ENCODE results near the gene SPART.

The SPART gene, protein sequence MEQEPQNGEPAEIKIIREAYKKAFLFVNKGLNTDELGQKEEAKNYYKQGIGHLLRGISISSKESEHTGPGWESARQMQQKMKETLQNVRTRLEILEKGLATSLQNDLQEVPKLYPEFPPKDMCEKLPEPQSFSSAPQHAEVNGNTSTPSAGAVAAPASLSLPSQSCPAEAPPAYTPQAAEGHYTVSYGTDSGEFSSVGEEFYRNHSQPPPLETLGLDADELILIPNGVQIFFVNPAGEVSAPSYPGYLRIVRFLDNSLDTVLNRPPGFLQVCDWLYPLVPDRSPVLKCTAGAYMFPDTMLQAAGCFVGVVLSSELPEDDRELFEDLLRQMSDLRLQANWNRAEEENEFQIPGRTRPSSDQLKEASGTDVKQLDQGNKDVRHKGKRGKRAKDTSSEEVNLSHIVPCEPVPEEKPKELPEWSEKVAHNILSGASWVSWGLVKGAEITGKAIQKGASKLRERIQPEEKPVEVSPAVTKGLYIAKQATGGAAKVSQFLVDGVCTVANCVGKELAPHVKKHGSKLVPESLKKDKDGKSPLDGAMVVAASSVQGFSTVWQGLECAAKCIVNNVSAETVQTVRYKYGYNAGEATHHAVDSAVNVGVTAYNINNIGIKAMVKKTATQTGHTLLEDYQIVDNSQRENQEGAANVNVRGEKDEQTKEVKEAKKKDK

GRCh38 chr13:36346222-36347083, at the start of gene SPART:
SPART (minus strand) TSS chr13:36346394; CDS start chr13:36335830, 10,564 bp downstream.
- FAIRE-seq = no peak

DNA sequence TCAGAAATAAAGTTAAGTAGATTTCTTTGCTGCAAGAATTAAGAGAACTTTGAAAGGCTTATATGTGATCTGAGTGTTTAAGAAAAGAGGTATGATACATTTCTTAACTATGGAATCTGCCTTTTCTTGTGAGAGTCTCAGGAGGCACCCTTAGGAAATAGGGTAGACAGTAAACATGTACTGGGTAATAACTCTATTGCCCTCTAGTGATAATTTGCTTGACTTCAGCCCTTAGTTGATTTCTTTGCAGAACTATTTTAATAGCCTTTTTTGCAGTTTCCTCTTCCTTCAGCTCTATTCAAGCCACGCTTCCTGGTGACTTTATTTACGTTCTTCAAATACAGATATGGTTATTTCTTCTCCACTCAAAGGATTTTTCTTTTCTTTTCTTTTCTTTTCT, 49.1 kb upstream of the SPART start:
- FAIRE-seq = no peak

GRCh38 chr13:36385489-36385888, 39.3 kb upstream of the SPART start:
- FAIRE-seq = no peak

DNA sequence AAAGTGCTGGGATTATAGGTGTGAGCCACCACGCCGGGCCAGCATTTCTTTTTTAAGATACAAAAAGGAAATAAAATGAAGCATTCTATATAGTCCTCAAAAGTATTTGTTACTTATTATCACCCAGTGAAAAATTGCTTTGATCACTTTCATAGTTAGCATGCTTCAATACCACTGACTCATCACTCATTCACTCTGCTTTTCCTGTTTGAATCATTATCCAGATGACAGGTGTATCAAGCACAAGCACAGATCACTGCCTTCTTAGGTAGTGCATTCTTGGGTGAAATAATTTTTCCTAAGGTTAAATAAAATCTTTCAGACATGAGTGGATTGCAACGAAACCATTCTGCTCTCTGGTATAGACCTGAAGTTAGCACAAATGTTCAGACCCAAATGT, 35.8 kb upstream of the SPART start:
- no peak for FAIRE-seq

- no peak for FAIRE-seq
These were observed 31.8 kb upstream of the SPART start for GRCh38 chr13:36377826-36378468.

GRCh38 chr13:36374063-36374462, 27.9 kb upstream of the SPART start:
- no peak for FAIRE-seq

DNA sequence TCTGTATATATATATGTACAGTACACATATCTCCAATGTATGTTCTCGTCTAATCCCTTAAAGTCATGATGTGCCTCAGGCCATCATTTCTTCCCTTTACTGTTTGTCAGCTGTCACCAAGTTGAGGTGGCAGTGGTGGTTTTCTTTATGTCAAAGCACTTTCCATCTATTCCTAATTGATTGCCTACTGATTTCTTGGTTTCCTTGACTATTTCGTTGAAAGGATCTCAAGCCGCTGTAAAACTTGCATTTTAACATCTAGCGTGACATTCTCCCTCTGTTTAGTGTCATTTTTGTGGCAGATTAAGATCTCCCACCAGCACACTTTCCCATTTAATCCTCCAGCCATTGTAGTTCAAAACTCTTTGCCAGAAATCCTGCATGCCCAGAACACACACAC, 25.0 kb upstream of the SPART start:
- no peak for FAIRE-seq

- FAIRE-seq = no peak
These were observed 23.9 kb upstream of the SPART start for GRCh38 chr13:36370108-36370429.

DNA sequence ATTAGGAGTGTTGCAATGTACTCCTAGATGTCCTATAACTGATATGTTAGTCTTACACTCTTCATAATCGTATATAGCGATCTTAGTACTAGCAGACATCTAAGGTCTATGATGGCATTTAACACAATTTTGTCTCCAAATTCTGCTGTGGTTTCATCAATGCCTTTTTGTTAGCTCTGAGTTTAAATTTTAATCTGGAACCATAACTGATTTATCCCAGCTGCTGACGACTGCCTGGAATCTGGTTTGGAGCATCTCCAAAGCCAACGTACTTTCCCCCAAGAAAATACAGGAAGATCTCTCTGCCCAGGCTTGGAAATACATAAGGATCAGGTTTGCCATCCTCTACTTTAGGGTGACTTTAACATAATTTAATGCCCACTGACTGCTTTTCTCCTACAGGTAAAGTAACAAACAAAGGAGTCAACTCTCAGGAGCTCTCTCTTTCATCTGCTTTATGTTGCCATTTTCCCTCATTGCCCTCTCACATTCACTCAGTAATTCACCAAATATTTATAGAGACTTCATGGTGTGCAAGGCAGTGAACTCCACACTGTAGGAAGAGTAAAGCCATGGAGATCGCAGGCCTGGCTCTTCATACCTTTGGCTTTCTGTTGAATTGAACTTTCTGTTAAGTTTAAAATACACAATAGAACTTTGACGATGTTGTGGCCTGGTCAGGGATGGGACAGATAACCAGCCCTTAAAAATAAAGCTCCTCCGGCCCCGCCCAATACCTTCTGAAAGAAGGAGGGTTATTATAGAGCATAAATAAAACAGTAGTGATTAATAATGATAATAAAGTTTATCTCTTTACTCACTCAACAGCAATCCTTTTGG, 23.3 kb upstream of the SPART start:
- FAIRE-seq = no peak

DNA sequence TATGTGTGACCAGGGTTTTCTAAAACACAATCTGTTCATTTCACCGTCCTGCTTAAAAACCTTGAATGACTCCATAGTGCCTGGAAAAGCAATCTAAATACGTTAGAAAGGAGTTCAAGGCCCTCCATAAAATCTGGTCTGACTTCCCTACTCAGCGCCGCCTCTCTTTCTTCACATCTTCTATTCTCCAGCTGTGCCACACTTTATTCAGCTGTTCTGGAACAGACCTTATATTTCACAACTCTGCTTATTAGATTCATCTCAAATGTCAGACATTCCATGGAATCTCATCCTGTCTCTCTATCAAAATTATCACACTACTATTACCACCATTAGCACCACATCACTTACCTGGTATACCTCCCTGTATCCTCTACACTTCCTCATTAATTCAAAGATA, 19.8 kb upstream of the SPART start:
- FAIRE-seq = no peak

DNA sequence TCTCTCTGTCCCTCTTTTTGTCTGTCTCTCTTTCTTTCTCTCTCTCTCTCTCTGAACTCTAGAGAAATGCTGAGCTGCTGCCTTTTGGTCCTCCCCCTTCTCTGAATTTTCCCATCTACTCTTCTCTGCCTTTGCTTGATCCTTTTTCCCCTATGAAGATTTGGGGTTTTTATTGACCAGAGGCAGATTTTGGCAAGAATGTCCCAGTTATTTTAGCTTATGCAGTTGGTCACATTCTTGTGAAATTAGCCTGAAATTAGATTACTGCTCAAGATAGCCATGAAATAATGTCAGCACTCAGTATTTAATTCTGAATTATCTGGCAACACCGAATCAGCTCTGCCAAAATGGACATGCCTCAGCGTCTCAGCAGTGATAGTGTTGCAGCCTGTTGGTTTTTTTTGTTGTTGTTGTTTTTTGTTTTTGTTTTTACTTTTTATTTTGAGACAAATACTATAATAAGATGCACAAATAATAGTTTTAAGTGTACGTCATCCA, 17.2 kb upstream of the SPART start:
- no peak for FAIRE-seq

GRCh38 chr13:36362914-36363313, 16.7 kb upstream of the SPART start:
- FAIRE-seq = no peak

- no peak for FAIRE-seq
These were observed 16.1 kb upstream of the SPART start for GRCh38 chr13:36362251-36362650.

GRCh38 chr13:36360903-36361302, 14.7 kb upstream of the SPART start:
- no peak for FAIRE-seq

DNA sequence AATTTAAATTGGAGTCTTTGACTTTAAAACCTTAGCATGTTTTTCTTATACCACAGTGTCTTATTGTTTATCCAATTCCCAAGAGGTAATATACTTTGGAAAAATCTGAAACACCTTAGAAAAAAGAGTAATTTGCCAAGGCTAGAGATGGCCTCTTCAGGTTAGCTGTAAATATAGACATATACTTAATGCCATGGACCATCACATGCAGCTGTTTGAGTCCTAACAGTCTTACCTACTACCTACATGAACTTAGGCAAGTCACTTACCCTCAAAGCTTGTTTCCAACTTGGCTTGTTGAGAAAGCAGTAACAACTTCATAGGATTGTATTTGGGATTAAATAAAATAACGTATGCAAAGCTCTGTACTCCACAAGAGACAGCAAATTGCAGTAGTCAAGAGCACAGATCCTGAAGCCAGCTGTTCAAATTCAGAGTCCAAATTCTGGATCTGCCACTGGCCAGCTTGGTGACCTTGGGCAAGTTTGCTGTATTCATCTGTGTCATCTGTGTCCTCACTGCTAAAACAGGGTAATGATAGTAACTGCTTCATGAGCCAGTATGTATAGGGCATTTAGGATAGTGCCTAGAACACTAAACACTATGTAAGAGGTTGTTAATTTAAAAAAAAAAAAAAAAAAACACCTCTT, 13.2 kb upstream of the SPART start:
- FAIRE-seq = no peak

DNA sequence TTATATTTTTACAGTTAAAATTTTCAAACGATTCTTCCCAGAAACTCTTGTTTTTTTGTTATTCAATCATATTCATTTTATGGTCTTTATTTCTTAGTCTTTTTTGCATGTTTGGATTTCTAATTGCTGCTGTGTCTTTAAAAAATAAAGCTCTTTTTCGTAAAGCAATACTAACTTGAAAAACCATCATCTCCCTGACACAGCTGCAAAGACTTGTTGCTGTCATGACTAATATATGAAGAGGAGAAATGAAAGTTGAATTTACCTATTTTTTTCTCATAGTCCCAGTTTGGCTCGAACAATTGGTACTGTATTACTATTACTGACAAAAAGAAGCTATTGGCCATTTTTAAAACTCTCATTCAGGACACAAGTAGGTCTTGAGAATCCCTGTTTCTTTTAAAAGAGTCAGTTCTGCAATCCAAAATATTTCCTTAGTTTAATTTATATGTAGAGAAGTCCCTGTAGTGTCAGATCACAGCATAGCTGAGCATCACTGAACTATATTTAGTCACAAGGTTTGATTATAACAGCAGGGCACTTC, 12.1 kb upstream of the SPART start:
- no peak for FAIRE-seq

DNA sequence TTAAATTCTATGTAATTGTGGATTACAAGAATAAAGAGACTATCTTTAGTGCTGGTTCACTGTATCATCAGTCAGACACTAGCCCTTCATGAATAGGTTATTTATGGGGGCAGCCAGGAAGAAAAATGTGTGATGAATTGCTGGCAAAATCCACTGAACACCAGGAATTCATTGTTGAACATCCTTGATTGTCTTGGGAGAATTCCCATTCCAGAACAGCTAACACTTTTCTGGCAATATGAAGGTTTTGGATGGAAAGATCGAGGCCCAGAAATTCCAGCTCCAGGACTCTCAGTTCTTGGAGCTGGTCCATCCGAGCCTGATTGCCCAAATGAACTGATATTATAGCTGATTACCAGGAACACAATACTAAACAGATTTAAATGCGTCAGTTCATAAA, 11.5 kb upstream of the SPART start:
- FAIRE-seq = no peak

- no peak for FAIRE-seq
These were observed 11.0 kb upstream of the SPART start for GRCh38 chr13:36357231-36357630.

DNA sequence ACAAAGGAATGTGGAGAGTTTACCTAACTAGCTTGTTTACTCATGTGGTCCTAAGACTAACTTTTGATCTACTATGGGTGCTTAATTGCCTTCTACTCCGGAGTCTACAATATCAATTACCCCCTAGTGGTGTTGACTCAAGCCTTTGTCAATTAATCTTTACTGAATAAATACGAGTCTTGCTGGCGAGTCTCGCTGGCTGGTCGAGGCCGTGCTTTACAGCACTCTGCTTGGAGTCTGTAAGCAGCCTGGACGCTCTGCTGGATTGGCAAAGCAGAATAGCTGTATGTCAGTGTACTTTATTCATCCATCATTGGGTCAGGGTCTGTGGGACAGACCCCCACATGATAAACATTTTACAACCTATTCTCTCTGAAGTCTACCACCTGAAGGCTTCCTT, 9.9 kb upstream of the SPART start:
- no peak for FAIRE-seq

GRCh38 chr13:36355632-36356031, 9.4 kb upstream of the SPART start:
- no peak for FAIRE-seq
